ENCODE results near the gene ANO2.

ANO2 gene

DNA sequence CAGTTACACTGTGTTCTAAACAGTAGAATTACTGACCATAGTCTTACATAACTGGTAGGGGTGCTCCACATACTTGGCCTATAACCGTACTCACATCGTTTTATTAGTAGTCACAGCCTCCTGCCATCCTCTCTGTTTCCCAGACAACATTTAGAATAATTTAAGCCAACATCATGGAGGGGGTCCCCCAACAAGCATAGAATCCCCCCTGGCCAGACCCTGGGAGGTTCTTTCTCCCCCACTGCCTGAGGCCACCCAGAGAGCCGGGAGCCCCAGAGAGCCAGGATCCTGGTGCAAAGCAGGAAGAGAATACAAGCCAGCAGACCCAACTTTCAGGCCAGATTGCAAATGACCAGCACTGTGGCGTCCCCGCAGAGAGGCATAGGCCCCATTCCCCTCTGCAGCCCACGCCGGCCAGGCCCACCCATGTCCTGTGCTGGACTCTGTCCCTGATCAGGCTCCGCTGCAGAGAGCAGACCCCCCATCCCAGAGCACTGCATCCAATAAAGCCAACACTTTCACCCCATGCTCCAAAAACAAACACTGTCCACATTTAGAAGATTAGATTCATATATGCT is 317.9 kb downstream of the ANO2 start:
- DNase-seq (ENCODE audit: low read depth), result no peak
- no peak for TF ChIP-seq CTCF (conservative IDR thresholded peaks at IDR 0.05; ENCODE audit: low read length)
- H3K4me3 ChIP-seq (ENCODE audit: low read length), result no peak overlapping the region

GRCh38 chr12:5626151-5626550 is 318.9 kb downstream of the ANO2 start:
- no peak for DNase-seq (ENCODE audit: low read depth)
- no peak for TF ChIP-seq CTCF (conservative IDR thresholded peaks at IDR 0.05; ENCODE audit: low read length)
- H3K4me3 ChIP-seq (ENCODE audit: low read length), result no peak overlapping the region

DNA sequence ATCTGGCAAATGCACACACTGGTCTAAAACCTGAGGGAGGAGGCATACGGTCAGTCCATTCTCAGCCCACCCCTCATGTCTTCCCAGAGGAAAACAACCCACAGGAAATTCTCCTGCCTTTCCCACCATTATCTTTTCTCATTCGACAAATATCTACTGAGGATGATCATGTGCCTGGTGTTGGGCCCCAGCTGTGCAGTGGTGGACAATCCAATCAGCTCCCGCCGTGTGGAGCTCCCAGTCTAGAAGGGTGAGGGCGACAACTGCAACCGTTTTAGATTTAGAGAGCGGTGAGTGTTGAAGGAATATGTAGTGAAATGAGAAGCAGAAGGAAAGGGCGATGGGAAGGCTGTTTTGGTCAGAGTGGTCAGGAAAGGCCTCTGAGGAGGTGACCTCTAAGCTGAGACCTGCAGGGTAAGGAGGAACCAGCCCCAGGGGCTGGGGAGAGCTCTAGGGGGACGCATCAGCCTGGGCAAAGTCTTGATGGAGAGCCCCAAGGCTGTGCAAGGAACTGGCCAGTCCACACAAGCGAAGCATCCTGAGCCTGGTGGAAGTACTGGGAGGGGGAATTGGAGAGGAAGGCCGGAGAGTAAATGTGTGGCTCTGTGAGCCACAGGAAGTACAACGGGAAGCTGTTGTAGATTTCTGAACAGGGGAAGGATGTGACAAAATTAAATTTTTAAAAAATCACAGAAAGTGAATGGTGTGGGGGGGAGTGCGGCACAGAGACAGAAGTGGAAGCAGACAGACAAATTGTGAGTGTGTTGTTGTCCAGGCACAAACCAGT is 320.4 kb downstream of the ANO2 start:
- no peak overlapping the region for H3K4me3 ChIP-seq (ENCODE audit: low read length)
- DNase-seq (ENCODE audit: low read depth), result no peak

DNA sequence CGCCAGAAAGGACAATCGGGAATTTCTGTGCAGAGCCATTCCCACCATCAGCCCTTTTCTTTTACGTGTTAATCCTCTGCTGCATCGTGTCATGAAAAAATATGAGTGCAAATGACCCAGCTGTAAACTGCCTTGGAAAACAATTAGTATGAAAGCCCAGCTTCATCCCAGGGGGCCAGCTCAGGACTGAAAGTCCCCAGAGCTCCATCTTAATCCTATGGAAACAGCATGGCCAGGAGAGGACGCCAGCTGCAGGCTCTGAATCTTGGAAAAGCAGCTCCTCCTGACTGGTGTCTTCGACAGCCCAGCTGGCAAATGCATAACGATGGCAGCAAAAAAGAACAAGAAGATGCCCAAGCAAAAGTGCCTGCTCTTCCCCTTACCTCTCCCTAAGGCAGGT is 321.6 kb downstream of the ANO2 start:
- DNase-seq (ENCODE audit: low read depth), result no peak
- no peak overlapping the region for H3K4me3 ChIP-seq (ENCODE audit: low read length)

More for the DNA sequence above, 320.4 kb downstream of the ANO2 start:
- no peak for TF ChIP-seq CTCF (conservative IDR thresholded peaks at IDR 0.05; ENCODE audit: low read length)

DNA sequence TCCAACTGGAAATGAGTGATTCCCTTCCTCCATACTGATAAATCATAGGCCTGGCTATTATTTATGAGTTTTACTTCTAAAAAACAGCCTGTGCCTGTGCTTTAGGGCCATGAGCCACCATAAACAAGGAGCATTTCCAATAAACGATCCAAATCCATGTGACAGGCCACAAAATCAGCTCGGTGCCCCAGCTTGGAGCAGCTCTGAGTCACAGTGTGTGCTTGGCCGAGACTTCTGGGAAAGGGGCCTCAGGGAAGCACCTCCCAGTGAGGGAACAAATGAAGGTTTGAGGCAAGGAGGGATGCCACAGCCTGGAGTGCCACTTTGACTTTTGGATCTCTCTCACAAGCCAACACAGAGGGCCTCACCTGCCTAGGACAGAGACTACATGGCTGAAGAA is 322.8 kb downstream of the ANO2 start:
- H3K4me3 ChIP-seq (ENCODE audit: low read length), result no peak overlapping the region
- DNase-seq (ENCODE audit: low read depth), result no peak
- no peak for TF ChIP-seq CTCF (conservative IDR thresholded peaks at IDR 0.05; ENCODE audit: low read length)

More for the DNA sequence above, 321.6 kb downstream of the ANO2 start:
- TF ChIP-seq CTCF (conservative IDR thresholded peaks at IDR 0.05; ENCODE audit: low read length), result no peak

DNA sequence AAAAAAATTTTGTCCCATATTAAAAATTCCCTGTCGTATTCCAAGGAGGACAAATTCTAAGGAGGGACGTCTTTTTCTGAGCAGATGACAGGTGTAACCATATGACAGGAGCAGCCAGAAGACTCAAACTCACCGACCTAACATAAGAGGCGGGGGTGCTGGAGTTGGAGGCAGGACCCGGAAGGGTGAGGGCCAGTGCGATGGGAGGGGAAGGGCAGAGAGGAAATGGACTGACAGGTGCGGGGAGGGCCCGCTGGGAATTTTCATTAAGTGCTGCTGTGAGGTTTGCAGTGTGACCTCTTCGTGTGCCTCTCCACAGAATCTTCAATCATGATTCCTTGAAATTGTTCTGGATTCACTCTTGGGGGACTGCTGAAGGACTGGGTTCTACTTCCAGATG is 323.7 kb downstream of the ANO2 start:
- DNase-seq (ENCODE audit: low read depth), result no peak
- no peak for TF ChIP-seq CTCF (conservative IDR thresholded peaks at IDR 0.05; ENCODE audit: low read length)
- H3K4me3 ChIP-seq (ENCODE audit: low read length), result no peak overlapping the region

DNA sequence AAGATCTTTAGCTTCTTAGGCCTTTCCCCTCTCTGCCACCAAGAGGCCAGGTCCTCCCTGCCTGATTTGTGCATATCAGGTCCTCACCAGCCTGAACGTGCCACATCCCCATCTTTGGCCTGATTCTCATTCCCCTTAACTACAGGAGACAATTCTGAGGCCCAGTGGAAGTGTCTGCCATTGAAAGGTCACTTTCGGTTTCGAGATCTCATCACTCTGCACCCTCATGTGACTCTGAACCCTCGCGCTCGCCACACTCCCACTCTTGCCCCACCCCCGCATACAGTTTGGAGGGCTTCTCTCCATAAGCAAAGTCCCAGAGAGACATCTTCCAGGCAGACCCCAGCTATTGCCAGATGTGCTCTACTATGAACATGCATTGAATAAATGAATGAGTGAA is 324.2 kb downstream of the ANO2 start:
- DNase-seq (ENCODE audit: low read depth), result no peak
- H3K4me3 ChIP-seq (ENCODE audit: low read length), result no peak overlapping the region
- no peak for TF ChIP-seq CTCF (conservative IDR thresholded peaks at IDR 0.05; ENCODE audit: low read length)
